GM20431 (cell line): Measurements from ENCODE around the gene LRFN3.

Source experiments
- in situ Hi-C: fragments of 300-500 bp; cut with MseI, MboI; formaldehyde crosslinking; loops from one replicate; pipeline ENCODE4 v1.15.0; 2020; ENCODE audit warnings: low sequenced_read_pairs; ENCODE audit not compliant: unreplicated experiment

LRFN3 gene

GRCh38 chr19:35993923-35994598 is 57.9 kb downstream of the LRFN3 start:
- in situ Hi-C loops = no loop called here
